Retinal pigment epithelial cell (primary cell): Measurements from ENCODE around the gene COX7A1.
"Not testable (repeated sequence)": the region's sequence is repeated elsewhere in the genome, so short reads cannot be mapped to it uniquely, and the experiment has no call there.

Experiments
- DNase-seq: peaks from one replicate; pipeline ENCODE4 v3.0.0-alpha.2; 2010; ENCODE audit warnings: low read depth
- H3K4me3 ChIP-seq: 2 replicates; pipeline ENCODE4 v1.5.1; 2011; ENCODE audit warnings: mild to moderate bottlenecking, low read length, control low read depth, moderate library complexity
- CTCF ChIP-seq: conservative IDR thresholded peaks from 2 replicates; pipeline ENCODE4 v1.5.1; 2011; ENCODE audit warnings: low read depth, low read length, control low read depth, inconsistent platforms

Gene COX7A1

GRCh38 chr19:36141039-36141927, 11.0 kb downstream of the COX7A1 start:
- DNase-seq: no peak
- H3K4me3 ChIP-seq: peak overlapping the region; percentile 99
- TF ChIP-seq CTCF: no peak

GRCh38 chr19:36140304-36141038, 11.8 kb downstream of the COX7A1 start:
- no peak for TF ChIP-seq CTCF
- H3K4me3 ChIP-seq: peak overlapping the region; percentile 99
- no peak for DNase-seq

- TF ChIP-seq CTCF: peak; percentile 12
- DNase-seq: peak; percentile 79
- H3K4me3 ChIP-seq: peak within 1 kb of the TSS; percentile 99
Measured at GRCh38 chr19:36139473-36140303, 12.6 kb downstream of the COX7A1 start, which contains the start of gene CAPNS1. CAPNS1 (plus strand) TSS chr19:36140066; CDS start chr19:36141012, 946 bp downstream.

- no peak for TF ChIP-seq CTCF
- no peak for DNase-seq
- H3K4me3 ChIP-seq: peak overlapping the region; percentile 99
Measured at GRCh38 chr19:36139120-36139472, 13.2 kb downstream of the COX7A1 start.

GRCh38 chr19:36136964-36137686, 15.1 kb downstream of the COX7A1 start:
- TF ChIP-seq CTCF: no peak
- H3K4me3 ChIP-seq: no peak overlapping the region
- peak; percentile 84 for DNase-seq

- not testable (repeated sequence) for H3K4me3 ChIP-seq
Measured at GRCh38 chr19:36134867-36135266, 17.4 kb downstream of the COX7A1 start.

GRCh38 chr19:36131221-36131620, 21.0 kb downstream of the COX7A1 start:
- not testable (repeated sequence) for DNase-seq, H3K4me3 ChIP-seq

More at GRCh38 chr19:36134867-36135266, 17.4 kb downstream of the COX7A1 start:
- DNase-seq: not testable (repeated sequence)
